Right ventricle myocardium inferior (tissue), 1 donor: Measurements from ENCODE around the gene NIPAL3. TPM values are rescaled to one million over a fixed set of nuclear protein-coding genes. Genes with fewer than 3 reads are reported as not detected.
A peak's percentile ranks its signal among the peaks of the same experiment; 100 is the strongest.
"Not testable (repeated sequence)": the region's sequence is repeated elsewhere in the genome, so short reads cannot be mapped to it uniquely, and the experiment has no call there.

ENCODE experiments used
- ATAC-seq: fragments of 200-7000 bp; cut with Tn5 transposase; one replicate; pipeline ENCODE4 v1.9.1; 2020; ENCODE audit warnings: mild to moderate bottlenecking, moderate library complexity
- DNase-seq: peaks from one replicate; pipeline ENCODE4 v3.0.0; 2021; ENCODE audit errors: missing footprints
- intact Hi-C: fragments of 100-400 bp; cut with DNase I; formaldehyde crosslinking; loops from one replicate; pipeline ENCODE4 v1.11.0; 2022
- total RNA-seq: library from RNA; stranded (reverse); fragmentation: NEBNext Ultra II Directional; extraction: Animal tissue kit (Norgen Biotek cat#: 25700); gene quantifications from one replicate; pipeline ENCODE4 v1.2.1, GENCODE V29; 2021
- donor health status: DM: no; HTN: yes; CAD: no; lungs with severe emphysema.

NIPAL3 gene
- total RNA-seq, 1 donor from 2014 or later: 30.9 TPM

GRCh38 chr1:24502065-24502708, 86.6 kb downstream of the NIPAL3 start:
- DNase-seq: peak; percentile 85
- intact Hi-C loops: loop anchor here (2.0 to 5.0 kb wide), 2 partner anchors 63 to 85 kb away; partner anchors contain the start of gene NIPAL3
- peak; percentile 63 for ATAC-seq

- intact Hi-C loops: loop anchor here (2.0 to 5.0 kb wide), 2 partner anchors 64 to 85 kb away; partner anchors contain the start of gene NIPAL3
- peak; percentile 98 for ATAC-seq
Measured at GRCh38 chr1:24502709-24503058, 87.1 kb downstream of the NIPAL3 start, which contains the start of gene RCAN3. Gene RCAN3, plus strand, starts transcription at chr1:24502836. Its CDS starts 11,537 bp downstream, at chr1:24514373.

GRCh38 chr1:24503059-24503751, 87.6 kb downstream of the NIPAL3 start:
- ATAC-seq: no peak
- no peak for DNase-seq
- intact Hi-C loops: loop anchor here (2.0 to 5.0 kb wide), 2 partner anchors 64 to 86 kb away; partner anchors contain the start of gene NIPAL3

More at GRCh38 chr1:24502709-24503058, 87.1 kb downstream of the NIPAL3 start, which contains the start of gene RCAN3:
- DNase-seq: peak; percentile 93

GRCh38 chr1:24503870-24504523, 88.4 kb downstream of the NIPAL3 start:
- intact Hi-C loops: loop anchor here (2.0 to 5.0 kb wide), 2 partner anchors 65 to 87 kb away; partner anchors contain the start of gene NIPAL3
- no peak for DNase-seq
- ATAC-seq: no peak

DNA sequence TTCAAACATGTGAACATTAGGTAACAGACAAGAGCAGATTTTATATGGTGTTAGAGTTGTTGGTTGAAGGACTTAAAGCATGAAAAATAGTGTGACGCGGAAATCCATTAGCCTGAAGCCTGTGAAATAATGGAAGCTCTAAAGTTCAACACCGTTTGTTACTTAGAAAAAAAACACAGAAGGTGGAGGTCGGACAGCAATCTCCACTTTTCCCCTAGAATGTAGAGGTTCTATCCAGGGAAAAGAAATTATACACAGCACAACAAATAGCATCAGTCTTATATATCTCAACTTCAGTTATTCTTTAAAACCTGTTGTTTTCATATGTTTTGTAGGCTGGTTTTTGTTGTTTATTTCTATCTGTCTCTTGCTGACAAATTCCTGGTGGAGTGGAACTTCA, 89.0 kb downstream of the NIPAL3 start:
- intact Hi-C loops: loop anchor here (5.0 kb wide), 1 partner anchor 87 kb away; the partner anchor contains the start of gene NIPAL3
- ATAC-seq (no peak), DNase-seq (no peak)

- no peak for ATAC-seq
- DNase-seq: no peak
- intact Hi-C loops: no loop called here
Measured at GRCh38 chr1:24505816-24506215, 90.2 kb downstream of the NIPAL3 start.

- no peak for ATAC-seq
- intact Hi-C loops: no loop called here
Measured at GRCh38 chr1:24506691-24507381, 91.2 kb downstream of the NIPAL3 start.

DNA sequence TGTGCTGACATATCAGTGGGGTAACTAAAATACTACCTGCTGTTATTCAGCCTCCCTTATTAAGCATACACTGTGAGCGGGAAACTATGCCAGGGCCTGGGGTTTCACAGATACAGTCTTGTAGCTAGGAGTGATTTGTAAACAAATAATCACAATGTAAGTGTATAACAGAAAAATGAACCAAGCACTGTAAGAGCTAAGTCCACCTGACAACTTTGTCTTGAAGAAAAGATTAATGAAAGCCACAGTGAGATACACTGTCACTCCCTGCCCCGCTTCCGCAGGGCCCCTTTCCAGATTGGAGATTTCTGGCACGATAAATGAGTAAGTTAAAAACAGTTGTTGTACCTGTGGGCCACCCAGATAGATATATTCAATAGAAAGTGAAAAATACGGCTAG, 91.8 kb downstream of the NIPAL3 start:
- no peak for ATAC-seq
- intact Hi-C loops: no loop called here
- no peak for DNase-seq

More at GRCh38 chr1:24506691-24507381, 91.2 kb downstream of the NIPAL3 start:
- no peak for DNase-seq

GRCh38 chr1:24508911-24509310, 93.3 kb downstream of the NIPAL3 start:
- ATAC-seq (no peak), DNase-seq (no peak)
- intact Hi-C loops: no loop called here

DNA sequence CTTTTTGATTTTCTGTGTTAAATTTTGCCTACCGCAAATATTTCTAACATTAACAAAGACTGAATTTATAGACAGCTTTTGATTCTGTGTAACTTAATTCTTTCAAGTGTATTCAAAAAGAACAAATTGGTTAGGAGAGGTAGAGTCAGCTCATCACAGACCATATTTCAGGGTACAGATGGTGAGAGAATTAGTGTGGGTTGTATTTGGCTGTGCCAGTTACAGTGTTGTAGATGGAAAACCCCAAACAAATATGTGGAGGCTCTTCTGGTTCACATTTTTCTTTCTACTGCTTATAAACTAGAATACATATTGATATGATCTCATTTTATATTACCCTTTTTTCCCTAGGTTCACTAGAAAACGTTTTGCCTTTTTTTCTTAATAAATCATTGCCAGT, 98.1 kb downstream of the NIPAL3 start:
- ATAC-seq: no peak
- DNase-seq: no peak
- intact Hi-C loops: no loop called here

DNA sequence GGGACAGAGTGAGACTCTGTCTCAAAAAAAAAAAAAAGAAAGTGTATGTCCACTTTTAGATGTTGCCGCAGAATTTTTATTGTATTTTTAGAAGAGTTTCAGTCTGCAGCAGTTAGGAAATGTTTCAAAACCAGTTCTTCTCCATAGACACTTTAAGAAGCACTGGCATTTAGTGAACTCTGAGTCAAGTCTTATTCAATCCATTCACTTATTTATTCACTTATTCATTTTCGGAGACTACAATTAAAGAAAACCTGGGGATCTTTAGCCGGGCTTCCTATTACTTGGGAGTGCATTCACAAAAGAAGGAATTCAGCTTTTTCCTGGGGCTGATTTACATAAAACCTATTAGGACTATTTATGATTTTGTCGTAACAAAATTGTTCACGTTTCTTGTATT, 99.3 kb downstream of the NIPAL3 start:
- ATAC-seq (no peak), DNase-seq (no peak)
- intact Hi-C loops: no loop called here

- ATAC-seq, intact Hi-C loops, DNase-seq: not testable (repeated sequence)
Measured at GRCh38 chr1:24515671-24516209, 100.1 kb downstream of the NIPAL3 start.

GRCh38 chr1:24516506-24516905, 100.9 kb downstream of the NIPAL3 start:
- ATAC-seq (no peak), DNase-seq (no peak)
- intact Hi-C loops: no loop called here

DNA sequence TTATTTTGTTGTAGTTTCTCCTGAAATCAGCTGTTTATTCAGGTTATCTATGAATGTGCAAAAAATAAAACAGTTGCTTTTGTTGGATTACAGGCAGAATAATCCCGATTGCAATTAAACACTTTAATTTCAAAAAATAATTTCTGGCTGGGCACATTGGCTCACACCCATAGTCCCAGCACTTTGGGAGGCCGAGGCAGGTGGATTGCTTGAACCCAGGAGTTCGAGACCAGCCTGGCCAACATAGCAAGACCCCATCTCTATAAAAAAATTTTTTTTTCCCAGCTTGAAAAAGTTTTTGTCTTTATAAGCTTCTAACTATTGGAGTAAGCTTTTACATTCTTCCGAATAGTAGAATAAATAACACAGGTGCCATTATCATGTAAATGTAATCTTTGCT, 102.3 kb downstream of the NIPAL3 start:
- ATAC-seq (no peak), DNase-seq (no peak)
- intact Hi-C loops: no loop called here

GRCh38 chr1:24520282-24520681, 104.7 kb downstream of the NIPAL3 start:
- DNase-seq, intact Hi-C loops, ATAC-seq: not testable (repeated sequence)
